Gastrocnemius medialis (tissue), 4 donors: ENCODE data around the gene ABCG2. TPM values are rescaled to one million over a fixed set of nuclear protein-coding genes. Genes with fewer than 3 reads are reported as not detected.

Experiments
- ATAC-seq, 2 donors: fragments of 150-250 bp; one replicate each; pipeline ENCODE4 v1.9.1; 2016
- DNase-seq, 2 donors: peaks; one replicate each; pipeline ENCODE4 v3.0.0-alpha.2; 2019
- H3K27ac ChIP-seq, 4 donors: fragments of 200-600 bp; sonication (generic); 1 replicate in 1 of 4; 2 replicates in 3 of 4; pipeline ENCODE4 v1.5.1; 2016 to 2018; ENCODE audit warnings: mild to moderate bottlenecking in 2 of 4, moderate library complexity in 1 of 4
- H3K27me3 ChIP-seq, 3 donors: fragments of 200-600 bp; sonication (generic) in 2 of 3; 1 replicate in 1 of 3; 2 replicates in 2 of 3; pipeline versions ENCODE4 v1.5.1 to v1.6.0; 2016 to 2019; ENCODE audit warnings: mild to moderate bottlenecking in 1 of 3, moderate library complexity in 1 of 3
- H3K36me3 ChIP-seq, 2 donors: fragments of 200-600 bp; sonication (generic) in 1 of 2; one replicate each; pipeline ENCODE4 v1.5.1; 2017 to 2018
- H3K4me1 ChIP-seq, 2 donors: fragments of 200-600 bp; sonication (generic) in 1 of 2; one replicate each; pipeline ENCODE4 v1.5.1; 2016 to 2017; ENCODE audit warnings: mild to moderate bottlenecking in 2 of 2
- H3K4me3 ChIP-seq, 4 donors: fragments of 200-600 bp; sonication (generic) in 3 of 4; 1 replicate in 1 of 4; 2 replicates in 3 of 4; pipeline ENCODE4 v1.5.1; 2016 to 2019; ENCODE audit warnings: mild to moderate bottlenecking in 2 of 4
- H3K9me3 ChIP-seq, 3 donors: fragments of 200-600 bp; sonication (generic) in 2 of 3; 1 replicate in 1 of 3; 2 replicates in 2 of 3; pipeline ENCODE4 v1.5.1; 2016 to 2019
- POLR2A ChIP-seq, 2 donors: fragments of 450-650 bp; IDR thresholded peaks; one replicate each; pipeline ENCODE4 v1.6.1; 2017; ENCODE audit warnings: antibody characterized with exemption in 2 of 2, mild to moderate bottlenecking in 2 of 2, moderate library complexity in 2 of 2
- in situ Hi-C, 4 donors: fragments of 200-750 bp; cut with MboI; loops; one replicate each; pipeline versions ENCODE4 v1.15.0 to v1.8.0; 2017; ENCODE audit warnings: low sequenced_read_pairs in 4 of 4
- intact Hi-C: fragments of 100-400 bp; cut with DNase I; formaldehyde crosslinking; loops from one replicate; pipeline ENCODE4 v1.15.1; 2023; ENCODE audit warnings: low total_unique reads
- total RNA-seq, 4 donors: library from RNA; depleted of rRNA; stranded (reverse); fragments of >200 nt; gene quantifications; one replicate each; pipeline versions ENCODE4 v1.1.0 to v1.2.3, GENCODE V29; 2016
- TF ChIP-seq, protein P1 (sequence below), 5 experiments: fragments of 450-650 bp in 3 of 5; fragments of 200-600 bp in 2 of 5; sonication (generic) in 2 of 5; IDR thresholded peaks in 4 of 5; conservative IDR thresholded peaks in 1 of 5; 1 replicate in 4 of 5; 2 replicates in 1 of 5; pipeline ENCODE4 v1.5.1; 2016 to 2019; ENCODE audit warnings: antibody characterized with exemption in 5 of 5, mild to moderate bottlenecking in 3 of 5, moderate library complexity in 3 of 5

Gene ABCG2
- total RNA-seq, 4 donors from 2014 or later, result 0.22 to 0.75 (median 0.23) TPM; not detected in 1

DNA sequence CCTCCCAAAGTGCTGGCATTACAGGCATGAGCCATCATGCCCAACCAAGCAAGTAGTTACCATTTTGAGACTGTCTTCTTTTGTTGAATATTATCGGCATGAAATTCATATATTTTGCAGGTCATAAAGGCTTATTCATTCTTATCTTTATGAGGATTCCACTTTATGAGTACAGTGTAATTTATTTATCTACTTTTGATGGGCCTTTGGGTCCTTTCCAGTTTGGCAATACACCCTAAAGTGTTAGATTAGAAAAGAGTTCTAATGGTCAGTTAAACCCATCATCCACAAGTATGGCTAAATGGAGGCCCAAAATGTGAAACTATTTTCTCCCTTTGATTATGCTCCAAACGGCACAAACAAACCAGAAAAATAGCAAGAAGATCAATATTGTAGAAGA lies 10.9 kb upstream of the ABCG2 start:
- ATAC-seq (no peak), DNase-seq (no peak)
- in situ Hi-C loops (no loop called here), intact Hi-C loops (no loop called here)
- Histone ChIP-seq H3K27me3 (no peaks in the 10 kb centered on the region), H3K36me3 (no peaks in the 10 kb centered on the region), H3K4me1 (no peaks in the 10 kb centered on the region), H3K4me3 (no peak overlapping the region), H3K27ac (no peak overlapping the region), H3K9me3 (no peaks in the 10 kb centered on the region)
- TF ChIP-seq, protein P1, sequence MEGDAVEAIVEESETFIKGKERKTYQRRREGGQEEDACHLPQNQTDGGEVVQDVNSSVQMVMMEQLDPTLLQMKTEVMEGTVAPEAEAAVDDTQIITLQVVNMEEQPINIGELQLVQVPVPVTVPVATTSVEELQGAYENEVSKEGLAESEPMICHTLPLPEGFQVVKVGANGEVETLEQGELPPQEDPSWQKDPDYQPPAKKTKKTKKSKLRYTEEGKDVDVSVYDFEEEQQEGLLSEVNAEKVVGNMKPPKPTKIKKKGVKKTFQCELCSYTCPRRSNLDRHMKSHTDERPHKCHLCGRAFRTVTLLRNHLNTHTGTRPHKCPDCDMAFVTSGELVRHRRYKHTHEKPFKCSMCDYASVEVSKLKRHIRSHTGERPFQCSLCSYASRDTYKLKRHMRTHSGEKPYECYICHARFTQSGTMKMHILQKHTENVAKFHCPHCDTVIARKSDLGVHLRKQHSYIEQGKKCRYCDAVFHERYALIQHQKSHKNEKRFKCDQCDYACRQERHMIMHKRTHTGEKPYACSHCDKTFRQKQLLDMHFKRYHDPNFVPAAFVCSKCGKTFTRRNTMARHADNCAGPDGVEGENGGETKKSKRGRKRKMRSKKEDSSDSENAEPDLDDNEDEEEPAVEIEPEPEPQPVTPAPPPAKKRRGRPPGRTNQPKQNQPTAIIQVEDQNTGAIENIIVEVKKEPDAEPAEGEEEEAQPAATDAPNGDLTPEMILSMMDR (IDR thresholded peaks at IDR 0.05 in 4 of 5, conservative IDR thresholded peaks at IDR 0.05 in 1 of 5), result no peak
- TF ChIP-seq POLR2A (IDR thresholded peaks at IDR 0.05), result no peak

DNA sequence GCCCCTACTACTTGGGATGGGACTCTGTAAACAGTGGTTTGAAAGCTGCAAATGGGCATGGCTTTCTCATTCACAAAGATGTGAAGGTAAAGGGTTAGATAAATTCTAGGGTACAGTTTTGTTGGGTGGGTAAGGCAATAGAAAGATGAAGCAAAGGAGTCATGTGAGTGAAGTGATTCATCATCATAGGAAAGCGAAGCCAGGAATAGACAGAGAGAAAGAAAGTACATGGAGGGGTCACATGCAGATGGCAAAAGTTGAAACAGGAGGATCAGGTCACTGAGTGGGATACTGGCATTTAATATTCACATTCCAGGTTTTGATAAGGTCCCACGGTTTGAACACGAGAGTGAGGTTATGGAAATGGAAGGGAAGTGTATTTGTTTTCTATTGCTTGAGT lies 8.2 kb upstream of the ABCG2 start:
- Histone ChIP-seq H3K4me1 (no peaks in the 10 kb centered on the region), H3K4me3 (no peak overlapping the region), H3K27ac (no peak overlapping the region), H3K27me3 (no peaks in the 10 kb centered on the region), H3K9me3 (peaks cover 0 to 3% (median 0%) of the 10 kb centered on the region in 3 donors), H3K36me3 (no peaks in the 10 kb centered on the region)
- intact Hi-C loops (no loop called here), in situ Hi-C loops (no loop called here)
- TF ChIP-seq, protein P1 (IDR thresholded peaks at IDR 0.05 in 4 of 5, conservative IDR thresholded peaks at IDR 0.05 in 1 of 5), result no peak
- TF ChIP-seq POLR2A (IDR thresholded peaks at IDR 0.05), result no peak
- ATAC-seq, result no peak
- no peak for DNase-seq

DNA sequence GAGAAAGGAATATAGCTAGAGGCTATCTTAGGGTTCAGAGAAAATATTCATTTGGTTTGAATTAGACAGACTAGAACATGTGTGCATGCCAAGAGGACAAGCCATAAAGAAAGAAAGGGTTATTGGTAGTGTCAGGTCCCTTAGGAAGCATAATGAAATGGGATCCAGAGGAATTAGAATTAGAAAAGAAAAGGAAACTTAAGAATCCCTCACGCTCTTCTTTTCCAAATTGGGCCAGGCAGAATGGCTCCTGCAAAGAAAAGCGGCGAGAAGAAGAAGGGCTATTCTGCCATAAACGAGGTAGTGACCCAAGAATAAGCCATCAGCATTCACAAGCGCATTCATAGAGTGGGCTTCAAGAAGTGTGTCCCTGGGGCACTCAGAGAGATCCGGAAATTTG lies 4.9 kb upstream of the ABCG2 start:
- H3K27me3 ChIP-seq, result no peaks in the 10 kb centered on the region
- DNase-seq (no peak), ATAC-seq (no peak)
- intact Hi-C loops (no loop called here), in situ Hi-C loops (no loop called here)
- H3K27ac ChIP-seq, result no peak overlapping the region
- peaks cover 0 to 3% (median 0%) of the 10 kb centered on the region in 3 donors for H3K9me3 ChIP-seq
- no peak overlapping the region for H3K4me3 ChIP-seq
- TF ChIP-seq, protein P1 (IDR thresholded peaks at IDR 0.05 in 4 of 5, conservative IDR thresholded peaks at IDR 0.05 in 1 of 5), result no peak
- no peak for TF ChIP-seq POLR2A (IDR thresholded peaks at IDR 0.05)
- H3K36me3 ChIP-seq, result no peaks in the 10 kb centered on the region
- H3K4me1 ChIP-seq, result no peaks in the 10 kb centered on the region

DNA sequence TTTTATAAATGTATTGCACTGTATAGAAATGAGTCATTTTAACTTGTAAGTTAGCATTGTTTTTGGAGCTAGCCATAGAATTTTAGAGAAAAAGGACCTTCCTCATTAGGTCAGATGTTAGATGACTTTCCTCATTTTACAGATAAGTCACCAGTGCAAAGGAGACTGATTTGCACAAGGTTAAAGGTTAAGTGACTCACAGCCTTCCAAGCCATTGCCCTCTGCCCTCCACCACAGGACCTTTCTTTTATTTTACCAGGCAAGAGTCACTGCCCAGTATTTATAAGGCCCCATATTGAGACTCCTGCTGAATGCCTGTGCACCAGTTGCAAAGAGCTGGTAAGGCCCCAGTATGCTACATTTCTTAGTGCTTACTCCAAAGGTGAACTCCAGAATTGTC lies 4.2 kb upstream of the ABCG2 start:
- Histone ChIP-seq H3K9me3 (peaks cover 0 to 3% (median 0%) of the 10 kb centered on the region in 3 donors), H3K36me3 (no peaks in the 10 kb centered on the region), H3K4me1 (no peaks in the 10 kb centered on the region), H3K27ac (no peak overlapping the region), H3K4me3 (no peak overlapping the region), H3K27me3 (peaks cover 0 to 4% (median 0%) of the 10 kb centered on the region in 3 donors)
- intact Hi-C loops, result no loop called here
- TF ChIP-seq, protein P1 (IDR thresholded peaks at IDR 0.05 in 4 of 5, conservative IDR thresholded peaks at IDR 0.05 in 1 of 5), result no peak
- no peak for TF ChIP-seq POLR2A (IDR thresholded peaks at IDR 0.05)
- DNase-seq (no peak), ATAC-seq (no peak)
- in situ Hi-C loops, result no loop called here

DNA sequence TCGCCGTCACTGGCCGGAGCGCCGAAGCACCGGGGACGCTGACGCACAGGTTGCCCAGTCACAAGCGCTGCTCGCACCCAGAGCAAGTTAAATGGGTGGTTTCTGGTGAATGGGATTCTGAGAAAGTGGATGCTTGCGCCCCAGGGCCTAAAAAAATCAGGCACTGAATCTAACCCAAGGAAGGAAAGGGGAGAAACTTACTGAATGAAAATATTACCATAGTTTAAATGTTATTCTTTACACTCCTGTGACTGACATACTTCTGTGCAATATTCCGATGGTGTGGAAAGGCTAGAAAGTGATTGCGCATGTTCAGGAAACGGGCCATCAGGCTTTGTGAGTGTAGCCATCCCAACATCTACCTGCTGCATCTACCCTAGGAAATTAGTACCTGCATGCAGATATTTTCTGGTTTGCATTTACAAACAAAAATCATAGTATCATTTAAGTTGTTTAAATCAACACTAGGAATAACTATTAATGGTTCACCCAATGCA lies 838 bp upstream of the ABCG2 start:
- DNase-seq (no peak), ATAC-seq (no peak)
- TF ChIP-seq, protein P1 (IDR thresholded peaks at IDR 0.05 in 4 of 5, conservative IDR thresholded peaks at IDR 0.05 in 1 of 5), result no peak
- TF ChIP-seq POLR2A (IDR thresholded peaks at IDR 0.05), result no peak
- H3K27me3 ChIP-seq, result peaks cover 0 to 4% (median 0%) of the 10 kb centered on the region in 3 donors
- H3K9me3 ChIP-seq, result peaks cover 0 to 3% (median 0%) of the 10 kb centered on the region in 3 donors
- no peaks in the 10 kb centered on the region for H3K4me1 ChIP-seq
- peak overlapping the region; percentile 54 to 71 (median 58) for H3K4me3 ChIP-seq
- H3K27ac ChIP-seq, result no peak overlapping the region
- intact Hi-C loops, result no loop called here
- H3K36me3 ChIP-seq, result no peaks in the 10 kb centered on the region
- in situ Hi-C loops, result no loop called here
